ENCODE results near the gene CD19.

GRCh38 chr16:28935924-28936783, 4.4 kb downstream of the CD19 start:
- no peak for TF ChIP-seq EZH2 (IDR thresholded peaks at IDR 0.05; ENCODE audit: borderline replicate concordance, low read length)
- TF ChIP-seq, protein P1, sequence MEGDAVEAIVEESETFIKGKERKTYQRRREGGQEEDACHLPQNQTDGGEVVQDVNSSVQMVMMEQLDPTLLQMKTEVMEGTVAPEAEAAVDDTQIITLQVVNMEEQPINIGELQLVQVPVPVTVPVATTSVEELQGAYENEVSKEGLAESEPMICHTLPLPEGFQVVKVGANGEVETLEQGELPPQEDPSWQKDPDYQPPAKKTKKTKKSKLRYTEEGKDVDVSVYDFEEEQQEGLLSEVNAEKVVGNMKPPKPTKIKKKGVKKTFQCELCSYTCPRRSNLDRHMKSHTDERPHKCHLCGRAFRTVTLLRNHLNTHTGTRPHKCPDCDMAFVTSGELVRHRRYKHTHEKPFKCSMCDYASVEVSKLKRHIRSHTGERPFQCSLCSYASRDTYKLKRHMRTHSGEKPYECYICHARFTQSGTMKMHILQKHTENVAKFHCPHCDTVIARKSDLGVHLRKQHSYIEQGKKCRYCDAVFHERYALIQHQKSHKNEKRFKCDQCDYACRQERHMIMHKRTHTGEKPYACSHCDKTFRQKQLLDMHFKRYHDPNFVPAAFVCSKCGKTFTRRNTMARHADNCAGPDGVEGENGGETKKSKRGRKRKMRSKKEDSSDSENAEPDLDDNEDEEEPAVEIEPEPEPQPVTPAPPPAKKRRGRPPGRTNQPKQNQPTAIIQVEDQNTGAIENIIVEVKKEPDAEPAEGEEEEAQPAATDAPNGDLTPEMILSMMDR (conservative IDR thresholded peaks at IDR 0.05 in 1 of 2, IDR thresholded peaks at IDR 0.05 in 1 of 2; ENCODE audit: extremely low read depth in 1 of 2, insufficient read depth in 1 of 2, low read depth in 1 of 2, low read length in 2 of 2) = no peak
